Colonic mucosa (tissue), 4 donors: ENCODE results near the gene RPS6KC1. TPM values are rescaled to one million over a fixed set of nuclear protein-coding genes. Genes with fewer than 3 reads are reported as not detected.

Experiments
- DNase-seq: peaks from one replicate; pipeline ENCODE4 v3.0.0-alpha.2; 2020
- H3K27ac ChIP-seq: fragments of 200-600 bp; one replicate; pipeline ENCODE4 v1.8.0; 2021
- H3K27me3 ChIP-seq: fragments of 200-600 bp; one replicate; pipeline ENCODE4 v1.8.0; 2021
- H3K36me3 ChIP-seq: fragments of 200-600 bp; one replicate; pipeline ENCODE4 v1.8.0; 2021
- H3K4me1 ChIP-seq: fragments of 200-600 bp; one replicate; pipeline ENCODE4 v1.8.0; 2021; ENCODE audit warnings: mild to moderate bottlenecking
- H3K4me3 ChIP-seq: fragments of 200-600 bp; one replicate; pipeline ENCODE4 v1.8.0; 2021
- H3K9ac ChIP-seq, 2 donors: one replicate each; pipeline ENCODE4 v1.7.0; 2013; ENCODE audit warnings: control low read depth in 2 of 2, low read depth in 2 of 2, low read length in 2 of 2
- H3K9me3 ChIP-seq: fragments of 200-600 bp; one replicate; pipeline ENCODE4 v1.8.0; 2021
- CTCF ChIP-seq: fragments of 200-600 bp; IDR thresholded peaks from one replicate; pipeline ENCODE4 v1.8.0; 2022; ENCODE audit warnings: antibody characterized with exemption, mild to moderate bottlenecking
- intact Hi-C: fragments of 100-400 bp; cut with DNase I; formaldehyde crosslinking; loops from one replicate; pipeline ENCODE4 v1.14.1; 2022
- total RNA-seq, 2 donors: library from RNA; stranded (reverse); fragmentation: NEBNext Ultra II Directional in 1 of 2; extraction: Animal tissue kit (Norgen Biotek cat#: 25700) in 1 of 2; gene quantifications; one replicate each; pipeline ENCODE4 v1.2.1, GENCODE V29; 2021
- donor health status: healthy.
- donor health status: DM: no; HTN: no; CAD: no.
- donor health status: DM: no; HTN: no; CAD: no.

RPS6KC1 gene
- total RNA-seq, 2 donors from 2014 or later = 8.8 to 9.6 TPM

DNA sequence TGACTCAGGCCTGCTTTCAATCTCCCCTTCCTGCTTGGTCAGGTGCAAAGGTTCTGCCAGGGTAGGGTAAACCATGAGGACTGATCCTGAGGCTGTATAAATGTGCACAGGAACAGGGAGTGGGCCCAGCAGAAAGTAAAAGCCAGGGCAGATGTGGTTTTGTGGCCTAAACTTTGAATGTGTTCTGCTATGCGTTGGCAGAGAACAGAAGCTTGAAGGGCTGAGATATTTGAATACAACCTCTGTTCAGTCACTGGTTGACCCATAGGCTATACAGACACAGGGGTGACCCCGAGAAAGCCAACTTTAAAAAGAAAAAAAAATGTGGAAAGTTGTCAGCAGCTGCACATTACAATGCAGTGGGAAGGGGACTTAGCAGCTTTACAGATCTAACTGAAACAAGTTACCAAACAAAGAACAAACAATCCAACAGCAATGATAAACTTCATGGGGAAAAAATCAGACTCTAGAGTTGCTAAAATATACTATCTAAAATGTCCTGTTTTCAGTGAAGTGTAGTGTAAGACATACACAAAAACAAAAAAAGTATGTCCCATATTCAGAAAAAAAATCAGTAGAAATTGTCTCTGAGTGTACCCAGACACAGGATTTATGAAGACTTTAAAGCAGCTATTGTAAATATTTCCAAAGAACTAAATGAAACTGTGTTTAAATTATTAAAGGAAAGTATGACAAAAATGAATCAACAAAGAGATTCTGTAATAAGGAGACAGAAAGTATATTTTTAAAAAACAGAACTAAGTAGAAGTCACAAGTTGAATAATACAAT is 216.1 kb downstream of the RPS6KC1 start:
- H3K27ac ChIP-seq = no peak overlapping the region
- intact Hi-C loops = no loop called here
- no peak overlapping the region for H3K9ac ChIP-seq
- no peaks in the 10 kb centered on the region for H3K9me3 ChIP-seq
- no peak for TF ChIP-seq CTCF
- H3K27me3 ChIP-seq = no peaks in the 10 kb centered on the region
- DNase-seq = no peak
- H3K4me3 ChIP-seq = no peak overlapping the region
- no peaks in the 10 kb centered on the region for H3K36me3 ChIP-seq
- no peaks in the 10 kb centered on the region for H3K4me1 ChIP-seq

- H3K4me1 ChIP-seq = no peaks in the 10 kb centered on the region
- no peak for TF ChIP-seq CTCF
- DNase-seq = no peak
- intact Hi-C loops = no loop called here
- no peak overlapping the region for H3K4me3 ChIP-seq
- no peaks in the 10 kb centered on the region for H3K27me3 ChIP-seq
- H3K9me3 ChIP-seq = no peaks in the 10 kb centered on the region
- no peak overlapping the region for H3K9ac ChIP-seq
- no peaks in the 10 kb centered on the region for H3K36me3 ChIP-seq
- no peak overlapping the region for H3K27ac ChIP-seq
Measured at GRCh38 chr1:213268221-213268620, 217.2 kb downstream of the RPS6KC1 start.

- DNase-seq = no peak
- Histone ChIP-seq H3K36me3 (no peaks in the 10 kb centered on the region), H3K27ac (no peak overlapping the region), H3K4me3 (no peak overlapping the region), H3K9ac (no peak overlapping the region), H3K27me3 (no peaks in the 10 kb centered on the region), H3K9me3 (no peaks in the 10 kb centered on the region), H3K4me1 (no peaks in the 10 kb centered on the region)
- intact Hi-C loops = no loop called here
- TF ChIP-seq CTCF = no peak
Measured at GRCh38 chr1:213269829-213270228, 218.8 kb downstream of the RPS6KC1 start.

GRCh38 chr1:213273546-213273945 is 222.5 kb downstream of the RPS6KC1 start:
- Histone ChIP-seq H3K4me3 (no peak overlapping the region), H3K9ac (no peak overlapping the region), H3K27me3 (no peaks in the 10 kb centered on the region), H3K9me3 (no peaks in the 10 kb centered on the region), H3K4me1 (no peaks in the 10 kb centered on the region), H3K36me3 (no peaks in the 10 kb centered on the region), H3K27ac (no peak overlapping the region)
- no peak for DNase-seq
- TF ChIP-seq CTCF = no peak
- intact Hi-C loops = no loop called here

- Histone ChIP-seq H3K36me3 (no peaks in the 10 kb centered on the region), H3K4me1 (no peaks in the 10 kb centered on the region), H3K9me3 (no peaks in the 10 kb centered on the region), H3K27ac (no peak overlapping the region), H3K9ac (no peak overlapping the region), H3K27me3 (no peaks in the 10 kb centered on the region), H3K4me3 (no peak overlapping the region)
- no peak for DNase-seq
- TF ChIP-seq CTCF = no peak
- intact Hi-C loops = no loop called here
Measured at GRCh38 chr1:213274140-213274539, 223.1 kb downstream of the RPS6KC1 start.
